GM12878 (cell line): ENCODE data around the gene LRRFIP2. TPM values are rescaled to one million over a fixed set of nuclear protein-coding genes. Genes with fewer than 3 reads are reported as not detected.

Experiments used
- ATAC-seq: fragments of 200-7000 bp; cut with Tn5 transposase; 3 replicates; pipeline ENCODE4 v1.9.1; 2020; ENCODE audit warnings: mild to moderate bottlenecking, moderate library complexity
- BruUV-seq: library from RNA; stranded (reverse); fragments of 400-500 nt; replicated peaks from 2 replicates; lab custom pipeline; 2021; lab: Mats Ljungman, UMichigan
- CTCF ChIA-PET: fragments of 300-600 bp; sonication (Branson Sonifier 250); formaldehyde crosslinking; extraction: SDS; loops from one replicate; lab custom pipeline; 2021; ENCODE audit warnings: inconsistent platforms; lab: Yijun Ruan, JAX
- POLR2A ChIA-PET: fragments of 350-600 bp; formaldehyde crosslinking; extraction: SDS; loops from one replicate; lab custom pipeline; 2021; ENCODE audit warnings: inconsistent platforms; lab: Charles Lee
- RAD21 ChIA-PET: fragments of 300-600 bp; sonication (Branson Sonifier 250); formaldehyde crosslinking; loops from one replicate; lab custom pipeline; 2023; ENCODE audit warnings: antibody characterized with exemption; ENCODE audit not compliant: unreplicated experiment; lab: Charles Lee
- SMC1A ChIA-PET: fragments of 300-600 bp; sonication (Branson Sonifier 250); formaldehyde crosslinking; loops from one replicate; lab custom pipeline; 2023; ENCODE audit not compliant: unreplicated experiment, uncharacterized antibody; lab: Charles Lee
- DNase-seq: peaks from one replicate; pipeline ENCODE4 v3.0.0-alpha.2; 2011; ENCODE audit warnings: low read depth, low spot score
- FAIRE-seq: peaks from 3 replicates; lab custom pipeline; 2011; peaks lifted over from hg19 to GRCh38; lab: Jason Lieb, UNC
- H2AFZ ChIP-seq: 2 replicates; pipeline ENCODE4 v1.6.0; 2011; ENCODE audit warnings: low read depth, low read length, control low read depth; ENCODE audit not compliant: control insufficient read depth
- H3K27ac ChIP-seq: 2 replicates; pipeline ENCODE4 v1.5.1; 2011; ENCODE audit warnings: control low read depth; ENCODE audit not compliant: control insufficient read depth, insufficient read depth
- H3K27me3 ChIP-seq, 2 experiments: replicated peaks in 1 of 2; 2 replicates each; pipeline versions ENCODE4 v1.6.0 to v1.6.1; 2011; ENCODE audit warnings: low read length in 1 of 2; ENCODE audit not compliant: control insufficient read depth in 2 of 2, insufficient read depth in 2 of 2
- H3K36me3 ChIP-seq, 2 experiments: 2 replicates each; pipeline ENCODE4 v1.5.1; 2011; ENCODE audit warnings: low read length in 1 of 2; ENCODE audit not compliant: control insufficient read depth in 2 of 2, insufficient read depth in 2 of 2
- H3K4me1 ChIP-seq: 2 replicates; pipeline ENCODE4 v1.6.1; 2011; ENCODE audit warnings: mild to moderate bottlenecking, low read length, moderate library complexity, mixed read lengths; ENCODE audit not compliant: control insufficient read depth, insufficient read depth
- H3K4me2 ChIP-seq: 2 replicates; pipeline ENCODE4 v1.6.0; 2011; ENCODE audit warnings: control low read depth; ENCODE audit not compliant: control insufficient read depth, insufficient read depth
- H3K4me3 ChIP-seq: fragments of 200-600 bp; sonication (generic); 2 replicates; pipeline ENCODE4 v1.5.1; 2016
- H3K79me2 ChIP-seq: 2 replicates; pipeline ENCODE4 v1.6.0; 2011; ENCODE audit warnings: low read length; ENCODE audit not compliant: control insufficient read depth, insufficient read depth
- H3K9ac ChIP-seq: 2 replicates; pipeline ENCODE4 v1.8.0; 2011; ENCODE audit warnings: low read length, control low read depth, mixed read lengths; ENCODE audit not compliant: control insufficient read depth, insufficient read depth
- H3K9me3 ChIP-seq: replicated peaks from 3 replicates; pipeline ENCODE4 v1.5.1; 2011; ENCODE audit warnings: mild to moderate bottlenecking, low read length; ENCODE audit not compliant: control insufficient read depth, insufficient read depth
- H4K20me1 ChIP-seq: 2 replicates; pipeline ENCODE4 v1.6.0; 2011; ENCODE audit not compliant: control insufficient read depth, insufficient read depth
- BCL3 ChIP-seq: IDR thresholded peaks from 2 replicates; pipeline ENCODE4 v1.6.1; 2011; ENCODE audit warnings: borderline replicate concordance, low read depth, mild to moderate bottlenecking, moderate library complexity, low read length; ENCODE audit not compliant: insufficient read depth, poor library complexity, severe bottlenecking
- CEBPB ChIP-seq, 2 experiments: fragments of 150-350 bp in 1 of 2; IDR thresholded peaks; 2 replicates each; pipeline ENCODE4 v1.6.1; 2012 to 2014; ENCODE audit warnings: low read depth in 2 of 2, low read length in 2 of 2, borderline replicate concordance in 1 of 2, inconsistent platforms in 1 of 2
- E2F8 ChIP-seq: fragments of 450-650 bp; IDR thresholded peaks from 2 replicates; pipeline ENCODE4 v1.6.1; 2018; ENCODE audit warnings: mild to moderate bottlenecking, low read depth, moderate library complexity; ENCODE audit not compliant: partially characterized antibody
- EZH2 ChIP-seq: IDR thresholded peaks from 2 replicates; pipeline ENCODE4 v1.6.1; 2012; ENCODE audit warnings: low read depth, mild to moderate bottlenecking, control low read depth, inconsistent platforms, low read length, borderline replicate concordance; ENCODE audit not compliant: control insufficient read depth
- KAT2A ChIP-seq: conservative IDR thresholded peaks from 2 replicates; pipeline ENCODE4 v1.6.1; 2011; ENCODE audit warnings: low read depth, low read length; ENCODE audit not compliant: control insufficient read depth
- MEF2B ChIP-seq: fragments of 450-650 bp; IDR thresholded peaks from 2 replicates; pipeline ENCODE4 v1.6.1; 2018; ENCODE audit warnings: mild to moderate bottlenecking, moderate library complexity; ENCODE audit not compliant: partially characterized antibody, poor library complexity, severe bottlenecking
- RAD21 ChIP-seq: IDR thresholded peaks from 2 replicates; pipeline ENCODE4 v1.6.1; 2011; ENCODE audit warnings: mild to moderate bottlenecking, low read depth, low read length, moderate library complexity; ENCODE audit not compliant: insufficient read depth
- SIN3A ChIP-seq: IDR thresholded peaks from 2 replicates; pipeline ENCODE4 v1.6.1; 2012; ENCODE audit warnings: low read depth, low read length, improper control_type of control experiment
- TARDBP ChIP-seq: IDR thresholded peaks from 2 replicates; pipeline ENCODE4 v1.6.1; 2016; ENCODE audit warnings: borderline replicate concordance
- TCF12 ChIP-seq: IDR thresholded peaks from 2 replicates; pipeline ENCODE4 v1.6.1; 2011; ENCODE audit warnings: low read depth, mild to moderate bottlenecking, low read length
- USF1 ChIP-seq: IDR thresholded peaks from 2 replicates; pipeline ENCODE4 v1.6.1; 2011; ENCODE audit warnings: borderline replicate concordance, low read depth, mild to moderate bottlenecking, moderate library complexity, mixed read lengths, low read length; ENCODE audit not compliant: insufficient read depth; ENCODE audit errors: extremely low read length
- YY1 ChIP-seq: IDR thresholded peaks from 2 replicates; pipeline ENCODE4 v1.6.1; 2011; ENCODE audit warnings: low read depth, mild to moderate bottlenecking, low read length
- ZBTB33 ChIP-seq: fragments of 450-650 bp; IDR thresholded peaks from 2 replicates; pipeline ENCODE4 v1.6.1; 2017; ENCODE audit warnings: mild to moderate bottlenecking
- ZNF622 ChIP-seq: fragments of 450-650 bp; IDR thresholded peaks from 2 replicates; pipeline ENCODE4 v1.6.1; 2017; ENCODE audit warnings: mild to moderate bottlenecking, inconsistent platforms
- WGBS: methylation state at CpG from one replicate; pipeline ENCODE4 v1.1.6; 2016; ENCODE audit warnings: low lambda C conversion rate; ENCODE audit not compliant: insufficient replicate concordance, insufficient coverage; ENCODE audit errors: missing lambda C conversion rate; 5-methylcytosine and 5-hydroxymethylcytosine counted together
- in situ Hi-C: fragments of 300-500 bp; cut with MboI; formaldehyde crosslinking; loops from 9 replicates; pipeline ENCODE4 v1.14.3; 2018; ENCODE audit warnings: mixed read lengths
- intact Hi-C: fragments of 100-400 bp; cut with micrococcal nuclease; formaldehyde crosslinking; loops from one replicate; pipeline ENCODE4 v1.14.2; 2022; ENCODE audit not compliant: unreplicated experiment
- polyA plus RNA-seq, 11 experiments: library from polyadenylated mRNA; depleted of rRNA in 4 of 11; unstranded in 6 of 11; stranded (reverse) in 5 of 11; fragments of >200 nt; fragmentation: Nextera tagmentation in 4 of 11; fragmentation: Illumina TruSeq in 1 of 11; extraction: Ambion mirVana in 4 of 11; extraction: Trizol in 1 of 11; gene quantifications; 1 replicate in 1 of 11; 2 replicates in 10 of 11; pipeline versions ENCODE4 v1.2.1 to v1.2.3, GENCODE V29; 2011 to 2016; ENCODE audit warnings: inconsistent platforms in 2 of 11, missing spikeins in 2 of 11, low read depth in 1 of 11
- total RNA-seq, 4 experiments: library from RNA; depleted of rRNA in 3 of 4; stranded (reverse); fragments of >200 nt in 3 of 4; fragmentation: Illumina TruSeq in 1 of 4; extraction: Trizol in 1 of 4; gene quantifications; 2 replicates each; pipeline versions ENCODE4 v1.2.1 to v1.2.3, GENCODE V29; 2013 to 2021

Gene LRRFIP2
- total and polyA plus RNA-seq, 10 of the 15 experiments (the other 5 are each of a cell fraction or from before 2014, with no cell fraction given), result 9.7 to 46.9 (median 38.1) TPM

GRCh38 chr3:37099469-37099868 is 74.9 kb downstream of the LRRFIP2 start (continued):
- TF ChIP-seq RAD21, result no peak

GRCh38 chr3:37098884-37099283 is 75.5 kb downstream of the LRRFIP2 start:
- no TSS peak for BruUV-seq
- TF ChIP-seq SIN3A (no peak), ZNF622 (no peak), EZH2 (no peak), MEF2B (no peak), KAT2A (no peak), YY1 (no peak), ZBTB33 (no peak), USF1 (no peak), TCF12 (no peak), CEBPB (IDR thresholded peaks at IDR 0.05; ENCODE audit: borderline replicate concordance in 1 of 2, low read depth in 2 of 2, low read length in 2 of 2) (no peak), TARDBP (no peak), BCL3 (no peak), E2F8 (no peak)
- H3K27me3 ChIP-seq, result no peaks in the 10 kb centered on the region
- H4K20me1 ChIP-seq, result no peaks in the 10 kb centered on the region
- H3K9me3 ChIP-seq, result no peaks in the 10 kb centered on the region
- 100% methylated on average over 2 of the region's 2 CpGs for WGBS
- CTCF ChIA-PET, result interaction anchor here (0.6 kb wide), 1 partner anchor 69 kb away, joined by 3 read pairs; no protein-coding TSS in a partner anchor
- no peaks in the 10 kb centered on the region for H3K36me3 ChIP-seq
- POLR2A ChIA-PET, result no interaction called here
- no peaks in the 10 kb centered on the region for H3K4me1 ChIP-seq
- no peak overlapping the region for H3K4me2 ChIP-seq
- ATAC-seq (no peak), FAIRE-seq (no peak), DNase-seq (no peak)
- H2AFZ ChIP-seq, result no peak overlapping the region
- H3K27ac ChIP-seq, result no peak overlapping the region
- no peak overlapping the region for H3K9ac ChIP-seq
- RAD21 ChIA-PET, result no interaction called here
- in situ Hi-C loops (no loop called here), intact Hi-C loops (no loop called here)
- no peak overlapping the region for H3K4me3 ChIP-seq
- SMC1A ChIA-PET, result interaction anchor here (0.7 kb wide), 1 partner anchor 17 kb away, joined by 3 read pairs; no protein-coding TSS in a partner anchor
- H3K79me2 ChIP-seq, result no peaks in the 10 kb centered on the region
